NT2/D1 (cell line): ENCODE data around the gene CPZ.

ENCODE experiments used
- SUZ12 ChIP-seq: IDR thresholded peaks from 2 replicates; pipeline ENCODE4 v1.6.1; 2011; ENCODE audit not compliant: insufficient read length, insufficient read depth; ENCODE audit errors: extremely low read depth
- YY1 ChIP-seq: IDR thresholded peaks from 2 replicates; pipeline ENCODE4 v1.6.1; 2011; ENCODE audit not compliant: insufficient read length, insufficient read depth
- ZNF274 ChIP-seq: IDR thresholded peaks from 2 replicates; pipeline ENCODE4 v1.6.1; 2011; ENCODE audit warnings: mild to moderate bottlenecking, low read depth, low read length

DNA sequence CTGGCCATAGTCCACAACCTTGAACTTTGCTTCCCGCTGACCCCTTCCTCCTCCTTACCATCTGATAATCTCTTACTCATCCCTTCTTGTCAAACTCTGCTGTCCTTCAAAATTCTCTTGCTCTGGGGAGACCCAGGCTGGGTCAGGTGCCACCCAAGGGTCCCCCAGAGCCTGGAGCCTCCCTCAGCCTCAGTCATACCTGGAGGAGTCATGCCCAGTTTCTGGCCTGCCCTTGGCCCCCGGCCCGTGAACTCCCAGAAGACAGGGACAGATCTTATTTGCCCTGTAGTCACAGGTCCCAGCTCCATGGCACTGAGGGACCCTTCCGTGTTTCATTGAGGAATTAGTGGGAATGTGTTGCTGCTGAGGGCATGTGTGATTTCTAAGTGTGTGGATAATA lies 17.1 kb upstream of the CPZ start:
- no peak for TF ChIP-seq SUZ12
- TF ChIP-seq YY1 = no peak
- TF ChIP-seq ZNF274 = no peak
